Kidney (tissue), 14 donors: ENCODE results near the gene EPHA4. TPM values are rescaled to one million over a fixed set of nuclear protein-coding genes. Genes with fewer than 3 reads are reported as not detected.

Source experiments
- DNase-seq, 5 donors: peaks; one replicate each; pipeline ENCODE4 v3.0.0-alpha.2; 2013 to 2020
- FAIRE-seq: peaks from 2 replicates; lab custom pipeline; 2012; peaks lifted over from hg19 to GRCh38; lab: Jason Lieb, UNC
- H3K27ac ChIP-seq, 2 donors: one replicate each; pipeline ENCODE4 v1.7.0; 2013; ENCODE audit warnings: low read depth in 2 of 2, low read length in 2 of 2, inconsistent platforms in 1 of 2
- H3K27me3 ChIP-seq: one replicate; pipeline ENCODE4 v1.7.1; 2013; ENCODE audit warnings: low read length, inconsistent platforms; ENCODE audit not compliant: control insufficient read depth, insufficient read depth
- H3K36me3 ChIP-seq, 3 donors: one replicate each; pipeline versions ENCODE4 v1.7.0 to v1.7.1; 2013; ENCODE audit warnings: low read length in 3 of 3, control low read depth in 1 of 3, inconsistent platforms in 1 of 3; ENCODE audit not compliant: insufficient read depth in 3 of 3, control insufficient read depth in 2 of 3
- H3K4me1 ChIP-seq, 3 donors: one replicate each; pipeline versions ENCODE4 v1.7.0 to v1.7.1; 2013; ENCODE audit warnings: low read length in 3 of 3, inconsistent platforms in 1 of 3, low read depth in 1 of 3; ENCODE audit not compliant: control insufficient read depth in 2 of 3, insufficient read depth in 2 of 3
- H3K4me3 ChIP-seq, 3 donors: one replicate each; pipeline versions ENCODE4 v1.7.0 to v1.8.1; 2013; ENCODE audit warnings: low read length in 3 of 3, control low read depth in 1 of 3, inconsistent platforms in 1 of 3
- H3K9ac ChIP-seq, 3 donors: one replicate each; pipeline versions ENCODE4 v1.7.0 to v1.7.1; 2013; ENCODE audit warnings: low read length in 3 of 3, control low read depth in 1 of 3, inconsistent platforms in 1 of 3
- H3K9me3 ChIP-seq, 3 donors: one replicate each; pipeline versions ENCODE4 v1.7.0 to v1.7.1; 2013; ENCODE audit warnings: low read length in 3 of 3, control low read depth in 1 of 3, inconsistent platforms in 1 of 3; ENCODE audit not compliant: control insufficient read depth in 2 of 3, insufficient read depth in 1 of 3
- intact Hi-C: fragments of 100-400 bp; cut with DNase I; formaldehyde crosslinking; loops from one replicate; pipeline ENCODE4 v1.11.1; 2022
- polyA plus RNA-seq: library from polyadenylated mRNA; stranded (reverse); fragments of 350-450 nt; fragmentation: Illumina TruSeq; extraction: RNeasy Lipid Tissue Mini Kit (QIAGEN cat#74804); gene quantifications from one replicate; pipeline ENCODE4 v1.2.3, GENCODE V29; 2014; ENCODE audit warnings: low read depth, low replicate concordance; ENCODE audit not compliant: insufficient read depth
- total RNA-seq: library from RNA; stranded (reverse); fragmentation: NEBNext Ultra II Directional; extraction: Animal tissue kit (Norgen Biotek cat#: 25700); gene quantifications from one replicate; pipeline ENCODE4 v1.2.1, GENCODE V29; 2021
- TF ChIP-seq, protein P1 (sequence below): IDR thresholded peaks from 3 replicates; pipeline ENCODE4 v1.5.1; 2012; ENCODE audit warnings: mild to moderate bottlenecking, moderate library complexity, borderline replicate concordance; ENCODE audit not compliant: insufficient read depth; ENCODE audit errors: extremely low read depth
- donor health status: control.
- donor health status: control.
- donor health status: control.
- donor health status: control.
- donor health status: control.
- donor health status: DM: yes; HTN: yes; CAD: no.
- donor health status: Normal renal cell carcinoma (clear cell type).

The EPHA4 gene
- total and polyA plus RNA-seq, 2 donors from 2014 or later, result 4.8 to 38.0 TPM

DNA sequence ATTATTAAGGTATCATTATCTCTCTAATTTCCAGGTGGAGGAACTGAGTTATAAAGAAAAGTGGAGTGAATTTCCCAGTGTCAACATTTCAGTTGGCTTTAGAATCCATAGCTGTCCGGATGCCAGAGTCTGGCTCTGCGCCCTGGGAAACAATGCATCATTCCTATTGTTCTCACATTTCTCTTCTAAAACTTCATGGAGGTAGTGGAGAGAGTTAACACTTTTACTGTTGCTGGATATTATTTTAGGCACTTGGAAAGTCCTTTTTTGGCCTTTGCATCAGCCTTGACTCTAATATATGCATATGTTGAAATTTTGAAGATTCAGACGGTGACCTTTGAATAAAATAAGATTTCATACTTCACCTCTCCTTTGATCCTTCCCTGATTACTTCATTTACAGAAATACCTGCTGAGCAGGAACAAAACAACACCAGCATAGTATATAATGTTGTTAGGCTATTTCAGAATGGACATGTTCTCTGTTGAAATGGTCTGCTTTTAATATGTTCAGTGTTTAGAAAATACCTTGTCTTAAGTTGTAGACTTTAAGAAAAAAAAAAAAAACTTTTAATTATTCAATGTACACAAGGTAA lies 148.8 kb downstream of the EPHA4 start:
- Histone ChIP-seq H3K9me3 (no peaks in the 10 kb centered on the region), H3K4me3 (no peak overlapping the region), H3K36me3 (peaks cover 2 to 5% (median 5%) of the 10 kb centered on the region in 3 donors), H3K9ac (no peak overlapping the region), H3K27me3 (no peaks in the 10 kb centered on the region), H3K4me1 (no peaks in the 10 kb centered on the region), H3K27ac (no peak overlapping the region)
- no peak for FAIRE-seq
- intact Hi-C loops, result no loop called here
- DNase-seq, result no peak
- TF ChIP-seq, protein P1, sequence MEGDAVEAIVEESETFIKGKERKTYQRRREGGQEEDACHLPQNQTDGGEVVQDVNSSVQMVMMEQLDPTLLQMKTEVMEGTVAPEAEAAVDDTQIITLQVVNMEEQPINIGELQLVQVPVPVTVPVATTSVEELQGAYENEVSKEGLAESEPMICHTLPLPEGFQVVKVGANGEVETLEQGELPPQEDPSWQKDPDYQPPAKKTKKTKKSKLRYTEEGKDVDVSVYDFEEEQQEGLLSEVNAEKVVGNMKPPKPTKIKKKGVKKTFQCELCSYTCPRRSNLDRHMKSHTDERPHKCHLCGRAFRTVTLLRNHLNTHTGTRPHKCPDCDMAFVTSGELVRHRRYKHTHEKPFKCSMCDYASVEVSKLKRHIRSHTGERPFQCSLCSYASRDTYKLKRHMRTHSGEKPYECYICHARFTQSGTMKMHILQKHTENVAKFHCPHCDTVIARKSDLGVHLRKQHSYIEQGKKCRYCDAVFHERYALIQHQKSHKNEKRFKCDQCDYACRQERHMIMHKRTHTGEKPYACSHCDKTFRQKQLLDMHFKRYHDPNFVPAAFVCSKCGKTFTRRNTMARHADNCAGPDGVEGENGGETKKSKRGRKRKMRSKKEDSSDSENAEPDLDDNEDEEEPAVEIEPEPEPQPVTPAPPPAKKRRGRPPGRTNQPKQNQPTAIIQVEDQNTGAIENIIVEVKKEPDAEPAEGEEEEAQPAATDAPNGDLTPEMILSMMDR, result no peak

DNA sequence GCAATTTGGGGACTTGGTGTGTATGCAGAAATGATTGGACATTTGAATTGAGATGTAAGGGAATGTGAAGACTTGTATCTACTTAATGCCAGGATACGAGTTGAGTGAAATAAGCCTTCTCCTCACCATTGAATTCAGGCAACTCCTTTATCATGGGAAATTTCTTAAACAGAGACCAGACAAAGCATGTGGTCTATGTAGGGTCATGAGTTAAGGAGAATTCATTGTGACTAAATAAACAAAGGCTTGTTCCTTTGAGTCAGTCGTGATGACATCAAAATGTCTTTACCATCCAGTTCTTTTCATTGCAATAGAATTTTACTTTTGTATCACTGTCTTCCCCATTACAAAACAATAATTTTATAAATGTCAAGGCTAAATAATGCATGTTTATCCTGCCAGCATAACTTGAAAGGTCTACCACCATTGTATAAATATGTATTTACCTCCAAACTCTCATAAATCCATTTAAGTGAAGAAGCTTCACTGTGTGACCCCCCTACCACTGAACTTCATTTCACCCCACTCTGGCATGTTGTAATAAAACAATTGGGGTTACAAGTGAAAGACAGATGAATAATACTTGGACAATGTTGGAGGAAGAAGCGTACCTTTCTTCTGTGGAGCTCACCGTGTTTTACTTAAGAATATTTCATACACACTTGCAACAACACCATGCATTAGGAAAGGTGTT lies 149.4 kb downstream of the EPHA4 start:
- no peaks in the 10 kb centered on the region for H3K4me1 ChIP-seq
- no peak for FAIRE-seq
- intact Hi-C loops, result no loop called here
- no peaks in the 10 kb centered on the region for H3K27me3 ChIP-seq
- DNase-seq, result no peak
- H3K9ac ChIP-seq, result no peak overlapping the region
- no peak overlapping the region for H3K27ac ChIP-seq
- H3K4me3 ChIP-seq, result no peak overlapping the region
- TF ChIP-seq, protein P1, result no peak
- H3K9me3 ChIP-seq, result no peaks in the 10 kb centered on the region
- H3K36me3 ChIP-seq, result peaks cover 2 to 5% (median 5%) of the 10 kb centered on the region in 3 donors

DNA sequence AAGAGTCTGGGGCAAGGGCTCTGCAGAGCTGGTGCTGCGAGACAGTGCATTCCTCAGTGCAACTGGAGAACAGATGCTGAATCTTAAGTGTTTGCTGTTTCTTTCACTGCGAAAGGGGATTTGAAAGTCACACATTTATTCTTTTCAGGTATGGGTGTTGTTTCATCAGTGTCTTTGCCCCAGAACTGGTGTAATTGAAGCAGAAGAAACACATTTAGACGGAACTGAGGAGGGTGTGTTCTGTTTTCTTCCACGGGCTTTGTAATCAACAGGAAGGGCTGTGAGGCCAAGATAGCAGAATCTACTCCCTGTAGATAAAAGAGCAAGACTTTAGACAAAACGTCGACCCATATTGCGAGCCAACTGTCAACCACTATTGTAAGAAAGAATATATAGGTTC lies 151.9 kb downstream of the EPHA4 start:
- Histone ChIP-seq H3K27ac (no peak overlapping the region), H3K9ac (no peak overlapping the region), H3K36me3 (peaks cover 0 to 5% (median 5%) of the 10 kb centered on the region in 3 donors), H3K4me3 (no peak overlapping the region), H3K4me1 (no peaks in the 10 kb centered on the region), H3K27me3 (no peaks in the 10 kb centered on the region), H3K9me3 (no peaks in the 10 kb centered on the region)
- intact Hi-C loops, result no loop called here
- DNase-seq, result no peak
- no peak for FAIRE-seq
- TF ChIP-seq, protein P1, result no peak
